HepG2 (cell line): Measurements from ENCODE around the gene SLC19A1.

Experiments
- EED ChIP-seq: sonication (generic); formaldehyde crosslinking; IDR thresholded peaks from 2 replicates; pipeline ENCODE4 v1.5.0; 2020; ENCODE audit warnings: mild to moderate bottlenecking, missing genetic modification reagents
- ETV6 ChIP-seq: sonication (generic); formaldehyde crosslinking; conservative IDR thresholded peaks from 2 replicates; pipeline ENCODE4 v1.4.0; 2020; ENCODE audit warnings: missing genetic modification reagents
- GTF2F1 ChIP-seq: fragments of 150-350 bp; IDR thresholded peaks from 2 replicates; pipeline ENCODE4 v1.6.1; 2014; ENCODE audit warnings: low read length
- HOXA7 ChIP-seq: sonication (generic); formaldehyde crosslinking; IDR thresholded peaks from 2 replicates; pipeline ENCODE4 v1.8.1; 2022; ENCODE audit warnings: mild to moderate bottlenecking, missing genetic modification reagents, moderate library complexity
- NFRKB ChIP-seq: fragments of 450-650 bp; IDR thresholded peaks from 2 replicates; pipeline ENCODE4 v1.6.1; 2017
- NR2F6 ChIP-seq, 2 experiments: IDR thresholded peaks; 2 replicates each; pipeline ENCODE4 v1.6.1; 2016; ENCODE audit warnings: antibody characterized with exemption in 1 of 2, mild to moderate bottlenecking in 1 of 2
- POLR2A ChIP-seq, 2 experiments: IDR thresholded peaks; 2 replicates each; pipeline ENCODE4 v1.6.1; 2011; ENCODE audit warnings: low read depth in 2 of 2, low read length in 2 of 2, mild to moderate bottlenecking in 1 of 2, moderate library complexity in 1 of 2; ENCODE audit not compliant: insufficient read depth in 1 of 2
- ZBTB21 ChIP-seq: sonication (generic); formaldehyde crosslinking; IDR thresholded peaks from 2 replicates; pipeline ENCODE4 v1.4.0; 2020; ENCODE audit warnings: missing genetic modification reagents
- ZNF292 ChIP-seq: sonication (generic); formaldehyde crosslinking; IDR thresholded peaks from 2 replicates; pipeline ENCODE4 v1.8.1; 2022; ENCODE audit warnings: mild to moderate bottlenecking, low read depth, missing genetic modification reagents, borderline replicate concordance
- ZNF530 ChIP-seq: sonication (generic); formaldehyde crosslinking; IDR thresholded peaks from 2 replicates; pipeline ENCODE4 v1.5.0; 2020; ENCODE audit warnings: low read depth, mild to moderate bottlenecking, missing genetic modification reagents
- TF ChIP-seq, protein P1 (sequence below): sonication (generic); formaldehyde crosslinking; IDR thresholded peaks from 2 replicates; pipeline ENCODE4 v1.5.0; 2020; ENCODE audit warnings: mild to moderate bottlenecking, missing genetic modification reagents, moderate library complexity
- TF ChIP-seq, protein P2 (sequence below), 2 experiments: fragments of 450-650 bp in 1 of 2; sonication (generic) in 1 of 2; formaldehyde crosslinking in 1 of 2; IDR thresholded peaks; 2 replicates each; pipeline versions ENCODE4 v1.6.1 to v1.8.0; 2016 to 2022; ENCODE audit warnings: antibody characterized with exemption in 1 of 2, mild to moderate bottlenecking in 1 of 2, missing genetic modification reagents in 1 of 2

DNA sequence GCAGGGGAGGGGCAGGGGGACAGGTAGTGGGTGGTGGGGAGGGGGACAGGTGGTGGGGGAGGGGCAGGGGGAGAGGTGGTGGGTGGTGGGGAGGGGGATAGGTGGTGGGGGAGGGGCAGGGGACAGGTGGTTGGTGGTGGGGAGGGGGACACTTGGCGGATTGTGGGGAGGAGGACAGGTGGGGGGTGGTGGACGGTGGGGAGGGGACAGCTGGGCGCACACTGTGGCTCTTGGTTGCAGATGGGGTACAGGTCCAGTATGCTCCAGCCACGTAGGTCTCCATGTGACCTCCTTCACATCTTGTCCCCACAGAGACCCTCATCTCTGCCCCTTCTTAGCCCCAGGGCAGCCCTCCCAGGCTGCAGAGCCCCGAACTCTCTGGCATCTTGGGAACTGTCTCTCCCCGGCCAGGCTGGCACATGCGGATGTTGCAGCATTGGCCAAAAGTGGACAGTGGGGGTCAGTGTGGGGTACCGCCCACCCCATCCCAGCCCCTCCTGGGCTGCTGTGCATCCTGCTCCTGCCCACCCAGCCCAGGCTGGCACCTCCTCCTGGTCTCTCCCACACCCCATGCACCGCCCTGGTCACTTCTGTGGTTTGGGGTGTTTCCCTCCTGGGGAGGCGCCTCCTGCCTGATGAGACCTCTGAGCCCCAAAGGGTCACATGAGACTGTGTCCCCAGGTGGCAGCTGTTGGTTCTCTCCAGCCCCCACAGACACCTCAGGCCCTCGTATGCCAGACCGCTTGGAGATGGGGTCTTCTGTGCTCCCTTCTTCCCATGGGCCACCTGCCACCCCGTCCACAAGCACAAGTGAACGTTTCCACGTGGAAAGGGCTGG is 7.6 kb upstream of the SLC19A1 start:
- TF ChIP-seq NFRKB (no peak), GTF2F1 (no peak), ZBTB21 (CRISPR knock-in tag) (no peak), ZNF530 (CRISPR knock-in tag) (no peak), ETV6 (CRISPR knock-in tag) (no peak), NR2F6 (IDR thresholded peaks at IDR 0.05) (no peak), NR2F6 (CRISPR knock-in tag; IDR thresholded peaks at IDR 0.05) (no peak), POLR2A (IDR thresholded peaks at IDR 0.05; ENCODE audit: insufficient read depth in 1 of 2, low read depth in 2 of 2, low read length in 2 of 2) (no peak), EED (CRISPR knock-in tag) (no peak), ZNF292 (CRISPR knock-in tag) (no peak), HOXA7 (CRISPR knock-in tag) (no peak)
- TF ChIP-seq, protein P1, sequence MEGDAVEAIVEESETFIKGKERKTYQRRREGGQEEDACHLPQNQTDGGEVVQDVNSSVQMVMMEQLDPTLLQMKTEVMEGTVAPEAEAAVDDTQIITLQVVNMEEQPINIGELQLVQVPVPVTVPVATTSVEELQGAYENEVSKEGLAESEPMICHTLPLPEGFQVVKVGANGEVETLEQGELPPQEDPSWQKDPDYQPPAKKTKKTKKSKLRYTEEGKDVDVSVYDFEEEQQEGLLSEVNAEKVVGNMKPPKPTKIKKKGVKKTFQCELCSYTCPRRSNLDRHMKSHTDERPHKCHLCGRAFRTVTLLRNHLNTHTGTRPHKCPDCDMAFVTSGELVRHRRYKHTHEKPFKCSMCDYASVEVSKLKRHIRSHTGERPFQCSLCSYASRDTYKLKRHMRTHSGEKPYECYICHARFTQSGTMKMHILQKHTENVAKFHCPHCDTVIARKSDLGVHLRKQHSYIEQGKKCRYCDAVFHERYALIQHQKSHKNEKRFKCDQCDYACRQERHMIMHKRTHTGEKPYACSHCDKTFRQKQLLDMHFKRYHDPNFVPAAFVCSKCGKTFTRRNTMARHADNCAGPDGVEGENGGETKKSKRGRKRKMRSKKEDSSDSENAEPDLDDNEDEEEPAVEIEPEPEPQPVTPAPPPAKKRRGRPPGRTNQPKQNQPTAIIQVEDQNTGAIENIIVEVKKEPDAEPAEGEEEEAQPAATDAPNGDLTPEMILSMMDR: no peak
- TF ChIP-seq, protein P2, sequence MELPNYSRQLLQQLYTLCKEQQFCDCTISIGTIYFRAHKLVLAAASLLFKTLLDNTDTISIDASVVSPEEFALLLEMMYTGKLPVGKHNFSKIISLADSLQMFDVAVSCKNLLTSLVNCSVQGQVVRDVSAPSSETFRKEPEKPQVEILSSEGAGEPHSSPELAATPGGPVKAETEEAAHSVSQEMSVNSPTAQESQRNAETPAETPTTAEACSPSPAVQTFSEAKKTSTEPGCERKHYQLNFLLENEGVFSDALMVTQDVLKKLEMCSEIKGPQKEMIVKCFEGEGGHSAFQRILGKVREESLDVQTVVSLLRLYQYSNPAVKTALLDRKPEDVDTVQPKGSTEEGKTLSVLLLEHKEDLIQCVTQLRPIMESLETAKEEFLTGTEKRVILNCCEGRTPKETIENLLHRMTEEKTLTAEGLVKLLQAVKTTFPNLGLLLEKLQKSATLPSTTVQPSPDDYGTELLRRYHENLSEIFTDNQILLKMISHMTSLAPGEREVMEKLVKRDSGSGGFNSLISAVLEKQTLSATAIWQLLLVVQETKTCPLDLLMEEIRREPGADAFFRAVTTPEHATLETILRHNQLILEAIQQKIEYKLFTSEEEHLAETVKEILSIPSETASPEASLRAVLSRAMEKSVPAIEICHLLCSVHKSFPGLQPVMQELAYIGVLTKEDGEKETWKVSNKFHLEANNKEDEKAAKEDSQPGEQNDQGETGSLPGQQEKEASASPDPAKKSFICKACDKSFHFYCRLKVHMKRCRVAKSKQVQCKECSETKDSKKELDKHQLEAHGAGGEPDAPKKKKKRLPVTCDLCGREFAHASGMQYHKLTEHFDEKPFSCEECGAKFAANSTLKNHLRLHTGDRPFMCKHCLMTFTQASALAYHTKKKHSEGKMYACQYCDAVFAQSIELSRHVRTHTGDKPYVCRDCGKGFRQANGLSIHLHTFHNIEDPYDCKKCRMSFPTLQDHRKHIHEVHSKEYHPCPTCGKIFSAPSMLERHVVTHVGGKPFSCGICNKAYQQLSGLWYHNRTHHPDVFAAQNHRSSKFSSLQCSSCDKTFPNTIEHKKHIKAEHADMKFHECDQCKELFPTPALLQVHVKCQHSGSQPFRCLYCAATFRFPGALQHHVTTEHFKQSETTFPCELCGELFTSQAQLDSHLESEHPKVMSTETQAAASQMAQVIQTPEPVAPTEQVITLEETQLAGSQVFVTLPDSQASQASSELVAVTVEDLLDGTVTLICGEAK (IDR thresholded peaks at IDR 0.05): no peak
- TF ChIP-seq, protein P2 (CRISPR knock-in tag; IDR thresholded peaks at IDR 0.05): no peak
